GM18505 (cell line): Measurements from ENCODE around the gene EIF4H.
"Not testable (repeated sequence)": the region's sequence is repeated elsewhere in the genome, so short reads cannot be mapped to it uniquely, and the experiment has no call there.

Experiments used
- ATAC-seq: cut with Tn5 transposase; IDR thresholded peaks from one replicate; pipeline ENCODE4 v1.9.1; 2021; ENCODE audit not compliant: unreplicated experiment
- POLR2A ChIP-seq: IDR thresholded peaks from 4 replicates; pipeline ENCODE4 v1.6.1; 2011; ENCODE audit warnings: borderline replicate concordance; ENCODE audit not compliant: insufficient read depth, insufficient read length; ENCODE audit errors: extremely low read depth

EIF4H gene

GRCh38 chr7:74199551-74200355, 25.6 kb downstream of the EIF4H start:
- ATAC-seq, result no peak
- no peak for TF ChIP-seq POLR2A

GRCh38 chr7:74202841-74203556, 28.8 kb downstream of the EIF4H start:
- no peak for ATAC-seq

GRCh38 chr7:74203956-74204618, 29.9 kb downstream of the EIF4H start:
- no peak for ATAC-seq
- TF ChIP-seq POLR2A, result no peak

More at GRCh38 chr7:74202841-74203556, 28.8 kb downstream of the EIF4H start:
- no peak for TF ChIP-seq POLR2A

GRCh38 chr7:74206052-74206451, 31.9 kb downstream of the EIF4H start:
- ATAC-seq, result not testable (repeated sequence)

GRCh38 chr7:74206589-74207120, 32.5 kb downstream of the EIF4H start:
- no peak for TF ChIP-seq POLR2A
- no peak for ATAC-seq

GRCh38 chr7:74207586-74207985, 33.4 kb downstream of the EIF4H start:
- TF ChIP-seq POLR2A, result no peak
- no peak for ATAC-seq

- ATAC-seq, result not testable (repeated sequence)
Measured at GRCh38 chr7:74208241-74208640, 34.1 kb downstream of the EIF4H start.

GRCh38 chr7:74212661-74213060, 38.5 kb downstream of the EIF4H start:
- ATAC-seq, result no peak
- peak; percentile 41 for TF ChIP-seq POLR2A

GRCh38 chr7:74214816-74215630, 40.9 kb downstream of the EIF4H start:
- TF ChIP-seq POLR2A, result no peak
- ATAC-seq, result no peak

GRCh38 chr7:74215921-74216320, 41.8 kb downstream of the EIF4H start:
- ATAC-seq, result no peak
- TF ChIP-seq POLR2A, result peak; percentile 15

- no peak for ATAC-seq
- TF ChIP-seq POLR2A, result no peak
Measured at GRCh38 chr7:74216361-74216761, 42.2 kb downstream of the EIF4H start.

- no peak for ATAC-seq
- TF ChIP-seq POLR2A, result peak; percentile 54
Measured at GRCh38 chr7:74217455-74218342, 43.5 kb downstream of the EIF4H start.

- no peak for ATAC-seq
- no peak for TF ChIP-seq POLR2A
Measured at GRCh38 chr7:74218343-74218698, 44.2 kb downstream of the EIF4H start.

- ATAC-seq, result no peak
- peak; percentile 17 for TF ChIP-seq POLR2A
Measured at GRCh38 chr7:74219416-74219815, 45.3 kb downstream of the EIF4H start.
